ENCODE measurements around the gene FAM219A.

Gene FAM219A, protein sequence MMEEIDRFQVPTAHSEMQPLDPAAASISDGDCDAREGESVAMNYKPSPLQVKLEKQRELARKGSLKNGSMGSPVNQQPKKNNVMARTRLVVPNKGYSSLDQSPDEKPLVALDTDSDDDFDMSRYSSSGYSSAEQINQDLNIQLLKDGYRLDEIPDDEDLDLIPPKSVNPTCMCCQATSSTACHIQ

GRCh38 chr9:34458013-34458958 is at the start of gene FAM219A, which contains the start of gene DNAI1:
Gene FAM219A (minus strand): TSS chr9:34458570. CDS start chr9:34458263, 307 bp downstream.
Gene DNAI1 (plus strand): TSS chr9:34458805. CDS start chr9:34459006, 201 bp downstream.
- FAIRE-seq = peak; percentile 27
- peak; percentile 85 for TF ChIP-seq POLR2A (IDR thresholded peaks at IDR 0.05; ENCODE audit: low read depth, low read length)
- peak; percentile 84 for DNase-seq (ENCODE audit: insufficient read length, low spot score)

DNA sequence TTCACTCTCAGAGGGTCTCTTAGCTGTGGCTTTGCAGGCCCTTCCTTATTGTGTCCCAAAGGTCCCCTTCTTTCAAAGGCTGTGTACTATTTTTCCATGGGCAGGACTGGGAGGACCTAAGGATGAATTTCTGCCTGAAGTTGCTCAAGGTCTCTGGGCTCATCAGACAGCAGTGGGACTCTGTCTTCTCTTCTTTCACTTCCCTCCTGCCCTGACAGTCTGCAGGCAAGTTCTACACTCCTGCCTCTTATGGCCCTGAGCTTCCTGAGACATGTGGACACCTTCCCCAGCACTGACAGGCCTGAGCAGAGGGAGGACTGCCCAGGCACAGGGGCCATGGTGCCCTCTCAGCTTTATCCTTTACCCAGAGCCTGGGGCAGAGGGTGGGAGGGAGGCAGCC is 49.6 kb upstream of the FAM219A start:
- TF ChIP-seq POLR2A (IDR thresholded peaks at IDR 0.05; ENCODE audit: low read depth, low read length) = no peak
- FAIRE-seq (no peak), DNase-seq (ENCODE audit: insufficient read length, low spot score) (no peak)

GRCh38 chr9:34507556-34507955 is 49.2 kb upstream of the FAM219A start:
- FAIRE-seq = no peak
- DNase-seq (ENCODE audit: insufficient read length, low spot score) = no peak
- TF ChIP-seq POLR2A (IDR thresholded peaks at IDR 0.05; ENCODE audit: low read depth, low read length) = no peak

GRCh38 chr9:34506623-34507022 is 48.3 kb upstream of the FAM219A start:
- no peak for FAIRE-seq
- DNase-seq (ENCODE audit: insufficient read length, low spot score) = no peak
- no peak for TF ChIP-seq POLR2A (IDR thresholded peaks at IDR 0.05; ENCODE audit: low read depth, low read length)

GRCh38 chr9:34505370-34506120 is 47.2 kb upstream of the FAM219A start:
- FAIRE-seq (no peak), DNase-seq (ENCODE audit: insufficient read length, low spot score) (no peak)
- TF ChIP-seq POLR2A (IDR thresholded peaks at IDR 0.05; ENCODE audit: low read depth, low read length) = no peak

DNA sequence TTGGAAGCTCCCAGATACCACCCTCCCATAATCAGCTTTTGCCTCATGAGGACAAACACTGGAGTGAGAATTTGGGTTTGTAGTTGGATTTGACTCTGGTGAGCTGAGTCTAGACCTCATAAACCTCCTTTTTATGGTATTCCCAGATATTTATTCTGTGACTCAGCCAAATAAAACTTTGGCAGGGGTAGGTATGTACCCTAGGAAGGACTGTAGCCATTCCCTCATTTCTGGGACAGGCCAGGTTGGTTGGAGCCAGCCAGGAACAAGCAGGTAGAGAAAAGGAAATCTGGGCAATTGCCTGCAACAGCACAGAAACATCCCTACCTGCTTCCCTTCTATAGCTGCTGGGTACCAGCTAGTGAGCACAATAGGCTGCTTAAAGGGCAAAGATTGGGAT is 45.0 kb upstream of the FAM219A start:
- no peak for TF ChIP-seq POLR2A (IDR thresholded peaks at IDR 0.05; ENCODE audit: low read depth, low read length)
- DNase-seq (ENCODE audit: insufficient read length, low spot score) = no peak
- no peak for FAIRE-seq

GRCh38 chr9:34502891-34503290 is 44.5 kb upstream of the FAM219A start:
- no peak for TF ChIP-seq POLR2A (IDR thresholded peaks at IDR 0.05; ENCODE audit: low read depth, low read length)
- FAIRE-seq = no peak
- no peak for DNase-seq (ENCODE audit: insufficient read length, low spot score)

DNA sequence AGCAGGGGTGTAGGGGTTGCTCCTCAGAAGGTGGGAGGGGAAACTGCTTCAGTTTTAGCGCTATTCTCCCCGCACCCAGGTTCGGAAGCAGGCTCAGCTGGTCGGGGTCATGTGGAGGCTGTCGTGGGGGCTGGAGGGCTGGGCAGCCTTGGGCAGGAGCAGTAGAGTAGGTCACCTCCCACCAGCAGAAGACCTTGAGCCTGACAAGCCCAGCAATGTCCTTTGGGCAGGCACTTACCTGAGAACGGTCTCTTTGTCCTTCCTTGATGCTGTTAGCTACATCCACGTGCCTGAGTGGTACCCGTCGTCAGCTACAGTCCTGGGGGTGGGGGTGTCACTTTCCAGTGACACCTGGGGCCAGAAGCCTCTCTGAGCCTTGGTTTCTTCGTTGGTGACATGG is 44.1 kb upstream of the FAM219A start:
- TF ChIP-seq POLR2A (IDR thresholded peaks at IDR 0.05; ENCODE audit: low read depth, low read length) = no peak
- FAIRE-seq (no peak), DNase-seq (ENCODE audit: insufficient read length, low spot score) (no peak)

DNA sequence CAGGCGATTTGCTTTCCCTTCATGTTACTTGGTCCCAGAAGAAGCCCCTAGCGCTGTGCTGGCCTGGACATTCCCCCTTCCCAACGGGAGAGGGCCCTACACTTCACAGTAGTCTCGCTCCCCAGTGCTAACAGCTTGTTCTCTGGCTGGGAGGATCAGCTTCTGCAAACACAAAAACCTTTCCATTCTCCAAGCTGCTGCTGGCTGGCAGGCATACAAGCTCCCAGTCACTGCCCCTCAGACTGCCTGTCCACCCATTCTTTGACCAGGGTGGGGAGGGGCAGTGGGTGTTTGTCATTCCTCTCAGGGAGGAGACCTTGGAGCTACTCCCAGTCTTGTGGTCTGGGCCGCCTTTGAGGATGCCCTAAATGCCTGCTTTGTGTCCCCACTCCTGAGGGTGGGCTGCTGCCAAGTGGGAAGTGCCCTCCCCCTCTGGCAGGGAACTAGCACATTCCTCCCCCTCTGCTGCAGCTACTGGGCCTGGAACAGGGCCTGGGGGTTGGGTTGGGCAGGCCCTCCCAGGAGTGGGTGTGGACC is 43.6 kb upstream of the FAM219A start:
- FAIRE-seq (no peak), DNase-seq (ENCODE audit: insufficient read length, low spot score) (no peak)
- TF ChIP-seq POLR2A (IDR thresholded peaks at IDR 0.05; ENCODE audit: low read depth, low read length) = no peak

DNA sequence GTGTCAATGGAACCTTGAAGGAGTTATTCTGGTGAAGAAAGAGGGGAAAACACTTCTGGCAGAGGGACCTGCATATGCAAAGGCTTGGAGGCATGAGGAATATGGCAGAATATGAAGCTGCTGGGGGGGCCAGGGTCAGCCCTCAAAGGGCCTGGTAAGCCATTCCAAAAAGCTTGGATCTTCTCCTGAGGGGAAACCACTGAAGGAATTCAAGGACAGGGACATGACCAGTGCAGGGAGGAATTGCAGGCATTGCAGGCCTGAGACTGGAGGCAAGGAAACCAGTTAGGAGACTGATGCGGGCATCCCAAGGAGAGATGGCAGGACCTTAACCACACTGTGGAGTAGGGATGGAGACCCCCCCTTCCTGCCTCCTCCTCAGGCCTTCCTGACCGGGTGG is 43.0 kb upstream of the FAM219A start:
- FAIRE-seq (no peak), DNase-seq (ENCODE audit: insufficient read length, low spot score) (no peak)
- no peak for TF ChIP-seq POLR2A (IDR thresholded peaks at IDR 0.05; ENCODE audit: low read depth, low read length)

DNA sequence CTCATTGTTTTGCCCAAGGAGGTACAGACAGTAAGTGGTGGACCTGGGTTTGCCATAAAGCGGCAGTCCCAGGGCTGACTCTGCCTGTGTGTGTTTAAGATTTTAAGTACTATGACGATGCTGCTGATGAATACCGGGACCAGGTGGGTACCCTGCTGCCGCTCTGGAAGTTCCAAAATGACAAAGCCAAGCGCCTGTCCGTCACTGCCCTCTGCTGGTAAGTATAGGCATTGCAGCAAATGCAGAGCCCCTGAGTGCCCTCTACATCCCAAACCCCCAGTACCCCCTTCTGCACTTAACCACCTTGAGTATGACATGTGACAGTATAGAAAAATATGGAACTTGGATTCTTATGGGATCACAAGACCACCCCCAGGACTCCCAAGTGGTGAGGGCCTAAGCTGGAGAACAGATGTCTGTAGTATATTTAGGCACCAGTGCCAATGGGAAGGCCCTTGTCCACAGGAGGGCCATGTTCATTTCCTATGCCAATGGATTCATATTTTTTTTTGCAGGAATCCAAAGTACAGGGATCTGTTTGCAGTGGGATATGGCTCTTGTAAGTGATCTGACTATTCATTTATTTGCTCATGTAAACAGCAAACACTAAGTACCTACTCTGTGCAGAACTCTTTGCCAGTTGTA is 42.4 kb upstream of the FAM219A start:
- no peak for TF ChIP-seq POLR2A (IDR thresholded peaks at IDR 0.05; ENCODE audit: low read depth, low read length)
- FAIRE-seq (no peak), DNase-seq (ENCODE audit: insufficient read length, low spot score) (peak; percentile 33)

DNA sequence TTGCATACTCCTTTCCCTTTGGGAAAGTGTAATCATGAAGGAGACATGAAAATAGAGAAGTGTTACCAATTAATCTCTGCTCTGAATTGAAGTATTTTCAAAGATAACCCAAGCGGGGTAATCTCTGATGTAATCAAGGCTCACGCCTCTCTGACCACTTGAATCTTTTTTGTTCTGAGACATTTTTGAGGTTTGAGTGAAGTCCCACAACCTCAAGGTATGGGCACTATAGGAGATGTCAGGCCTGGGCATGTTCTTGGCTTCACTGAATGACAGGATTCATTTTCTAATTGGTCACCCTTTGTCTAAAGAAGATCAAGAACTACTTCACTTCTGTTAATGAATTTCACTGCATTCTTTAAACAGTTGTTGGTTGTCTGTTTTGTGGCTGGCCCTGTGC is 40.7 kb upstream of the FAM219A start:
- no peak for FAIRE-seq
- DNase-seq (ENCODE audit: insufficient read length, low spot score) = no peak
- no peak for TF ChIP-seq POLR2A (IDR thresholded peaks at IDR 0.05; ENCODE audit: low read depth, low read length)

GRCh38 chr9:34498553-34498952 is 40.2 kb upstream of the FAM219A start:
- no peak for FAIRE-seq
- no peak for TF ChIP-seq POLR2A (IDR thresholded peaks at IDR 0.05; ENCODE audit: low read depth, low read length)
- DNase-seq (ENCODE audit: insufficient read length, low spot score) = no peak

Data from H54 (cell line).